ENCODE data around the gene MCC.
A peak's percentile ranks its signal among the peaks of the same experiment; 100 is the strongest.

MCC gene

DNA sequence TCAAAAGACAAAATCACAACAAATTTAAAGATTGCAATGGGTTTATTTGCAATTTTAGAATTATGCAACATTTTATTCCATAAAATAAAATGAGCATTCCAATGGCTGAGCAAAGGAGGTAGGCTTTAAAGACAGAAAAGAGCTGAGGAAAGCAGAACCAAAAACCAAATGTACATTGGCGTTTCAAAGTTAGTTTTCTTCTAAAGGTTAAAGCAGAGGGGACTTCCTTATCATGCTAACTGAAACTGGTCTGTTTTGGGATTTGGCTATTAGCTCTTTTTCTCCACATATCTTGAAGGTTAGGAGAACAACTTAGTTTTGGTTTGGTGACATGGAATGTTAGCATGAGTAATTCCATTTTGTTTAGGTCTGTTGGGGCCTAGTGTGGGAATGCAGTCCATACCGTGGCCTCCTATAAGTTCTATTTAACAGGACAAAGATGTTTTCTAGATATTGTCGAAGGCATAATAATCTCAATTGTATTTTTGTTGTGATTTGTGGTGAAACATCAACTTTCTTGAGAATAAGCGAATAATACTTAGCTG lies 491.4 kb downstream of the MCC start:
- no peak for DNase-seq (ENCODE audit: extremely low spot score)
- CTCF ChIA-PET, result interaction anchor here (0.6 to 2.8 kb wide), 16 partner anchors 11 to 611 kb away, joined by 3 to 33 read pairs (median 5); partner anchors contain the start of genes DCP2 and YTHDC2
- TF ChIP-seq TARDBP (IDR thresholded peaks at IDR 0.05) (no peak), LEF1 (IDR thresholded peaks at IDR 0.05; ENCODE audit: borderline replicate concordance) (no peak), SUZ12 (IDR thresholded peaks at IDR 0.05) (no peak), FOXA1 (IDR thresholded peaks at IDR 0.05) (no peak), SP1 (IDR thresholded peaks at IDR 0.05) (no peak), BHLHE40 (IDR thresholded peaks at IDR 0.05; ENCODE audit: borderline replicate concordance) (no peak), HDGF (IDR thresholded peaks at IDR 0.05; ENCODE audit: borderline replicate concordance) (no peak), FOXM1 (IDR thresholded peaks at IDR 0.05; ENCODE audit: borderline replicate concordance) (no peak), NFRKB (IDR thresholded peaks at IDR 0.05) (no peak), FOXK2 (IDR thresholded peaks at IDR 0.05) (no peak), ELF4 (IDR thresholded peaks at IDR 0.05) (no peak), ARNT (IDR thresholded peaks at IDR 0.05) (no peak)
- TF ChIP-seq, protein P1, sequence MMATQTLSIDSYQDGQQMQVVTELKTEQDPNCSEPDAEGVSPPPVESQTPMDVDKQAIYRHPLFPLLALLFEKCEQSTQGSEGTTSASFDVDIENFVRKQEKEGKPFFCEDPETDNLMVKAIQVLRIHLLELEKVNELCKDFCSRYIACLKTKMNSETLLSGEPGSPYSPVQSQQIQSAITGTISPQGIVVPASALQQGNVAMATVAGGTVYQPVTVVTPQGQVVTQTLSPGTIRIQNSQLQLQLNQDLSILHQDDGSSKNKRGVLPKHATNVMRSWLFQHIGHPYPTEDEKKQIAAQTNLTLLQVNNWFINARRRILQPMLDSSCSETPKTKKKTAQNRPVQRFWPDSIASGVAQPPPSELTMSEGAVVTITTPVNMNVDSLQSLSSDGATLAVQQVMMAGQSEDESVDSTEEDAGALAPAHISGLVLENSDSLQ (IDR thresholded peaks at IDR 0.05), result no peak
- POLR2A ChIA-PET, result no interaction called here

DNA sequence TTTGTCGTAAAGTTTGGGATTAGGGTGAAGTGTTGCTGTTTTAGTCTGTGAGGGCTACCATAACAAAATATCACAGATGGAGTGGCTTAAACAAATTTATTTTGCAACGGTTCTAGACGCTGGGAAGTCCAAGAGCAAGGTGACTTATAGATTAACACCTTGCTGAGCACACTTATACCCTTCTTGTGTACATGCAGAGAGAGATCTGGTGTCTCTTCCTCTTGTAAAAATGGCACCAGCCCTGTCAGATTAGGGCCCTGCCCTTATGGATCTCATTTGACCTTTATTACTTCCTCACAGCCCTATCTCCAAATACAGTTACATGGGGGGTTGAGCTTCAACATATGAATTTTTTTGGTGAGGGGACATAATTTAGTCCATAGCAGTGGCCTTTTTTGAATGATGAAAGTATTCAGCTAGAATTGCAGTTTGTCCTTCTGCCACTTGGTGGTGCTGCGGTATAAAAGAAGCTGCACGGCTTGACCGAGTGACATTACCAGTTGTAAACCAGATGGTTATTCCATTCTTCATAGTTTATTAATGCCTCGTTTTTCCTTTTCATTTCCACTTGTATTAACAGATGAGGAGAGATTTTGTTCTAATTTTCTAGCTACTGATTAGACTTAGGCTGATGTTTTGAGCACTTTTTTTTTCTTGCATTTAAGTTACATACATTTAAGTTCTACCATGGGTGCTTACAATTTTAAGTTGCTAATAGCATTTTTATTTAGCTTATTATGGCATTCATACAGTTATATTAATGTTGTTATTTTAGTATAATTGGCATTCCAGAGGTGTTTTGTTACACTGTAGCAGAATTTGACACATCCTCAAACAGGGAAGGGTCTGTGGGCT lies 492.3 kb downstream of the MCC start:
- ChIA-PET CTCF (interaction anchor here (0.6 to 2.8 kb wide), 24 partner anchors 10 to 615 kb away, joined by 3 to 33 read pairs (median 4); partner anchors contain the start of genes DCP2 and YTHDC2), POLR2A (interaction anchor here (1.5 kb wide), 1 partner anchor 20 kb away, joined by 9 read pairs; the partner anchor contains the start of gene DCP2)
- no peak for TF ChIP-seq ARNT (IDR thresholded peaks at IDR 0.05)
- peak; percentile 70 for DNase-seq (ENCODE audit: extremely low spot score)

- ChIA-PET POLR2A (interaction anchor here (2.2 kb wide), 1 partner anchor 10 kb away, joined by 20 read pairs; the partner anchor contains the start of gene DCP2), CTCF (interaction anchor here (0.6 to 4.2 kb wide), 2 partner anchors 9 to 393 kb away, joined by 3 to 33 read pairs; no protein-coding TSS in a partner anchor)
- DNase-seq (ENCODE audit: extremely low spot score), result no peak
- TF ChIP-seq BHLHE40 (IDR thresholded peaks at IDR 0.05; ENCODE audit: borderline replicate concordance), result no peak
- no peak for TF ChIP-seq ZNF384 (IDR thresholded peaks at IDR 0.05)
- no peak for TF ChIP-seq ARNT (IDR thresholded peaks at IDR 0.05)
- TF ChIP-seq ELF4 (IDR thresholded peaks at IDR 0.05), result no peak
- no peak for TF ChIP-seq NFRKB (IDR thresholded peaks at IDR 0.05)
- TF ChIP-seq L3MBTL2 (conservative IDR thresholded peaks at IDR 0.05), result no peak
- TF ChIP-seq LEF1 (IDR thresholded peaks at IDR 0.05; ENCODE audit: borderline replicate concordance), result no peak
- TF ChIP-seq, protein P1 (IDR thresholded peaks at IDR 0.05), result no peak
- no peak for TF ChIP-seq FOXK2 (IDR thresholded peaks at IDR 0.05)
- TF ChIP-seq SUZ12 (IDR thresholded peaks at IDR 0.05), result no peak
- no peak for TF ChIP-seq SP1 (IDR thresholded peaks at IDR 0.05)
- TF ChIP-seq TARDBP (IDR thresholded peaks at IDR 0.05), result no peak
- no peak for TF ChIP-seq CTBP1 (IDR thresholded peaks at IDR 0.05; ENCODE audit: borderline replicate concordance)
- TF ChIP-seq FOXA1 (IDR thresholded peaks at IDR 0.05), result no peak
- TF ChIP-seq FOXM1 (IDR thresholded peaks at IDR 0.05; ENCODE audit: borderline replicate concordance), result no peak
- no peak for TF ChIP-seq HDGF (IDR thresholded peaks at IDR 0.05; ENCODE audit: borderline replicate concordance)
Observed at GRCh38 chr5:112986224-112986623, 502.0 kb downstream of the MCC start.

DNA sequence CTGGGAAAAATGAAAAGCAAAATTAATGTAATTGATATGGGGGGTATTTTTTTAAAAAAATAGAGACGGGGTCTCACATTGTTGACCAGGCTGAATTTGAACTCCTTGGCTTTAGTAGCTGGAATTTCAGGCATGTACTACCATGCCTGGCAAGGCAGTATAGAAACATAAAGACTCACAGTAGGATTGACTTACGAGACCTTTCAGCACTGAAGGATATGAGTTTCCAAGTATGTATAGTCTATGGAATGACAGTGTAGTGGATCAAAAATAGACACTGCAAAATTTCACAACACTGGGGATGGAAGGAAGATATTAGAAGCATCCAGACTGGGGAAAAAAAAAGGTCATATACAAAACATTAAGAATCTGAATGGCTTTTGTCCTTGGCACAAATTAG lies 504.9 kb downstream of the MCC start:
- ChIA-PET CTCF (interaction anchor here (0.6 kb wide), 1 partner anchor 251 kb away, joined by 3 read pairs; no protein-coding TSS in a partner anchor), POLR2A (no interaction called here)
- DNase-seq (ENCODE audit: extremely low spot score), result no peak
- TF ChIP-seq TARDBP (IDR thresholded peaks at IDR 0.05), result no peak

- no peak for TF ChIP-seq NFRKB (IDR thresholded peaks at IDR 0.05)
- TF ChIP-seq LEF1 (IDR thresholded peaks at IDR 0.05; ENCODE audit: borderline replicate concordance), result no peak
- no peak for TF ChIP-seq HDGF (IDR thresholded peaks at IDR 0.05; ENCODE audit: borderline replicate concordance)
- no peak for TF ChIP-seq L3MBTL2 (conservative IDR thresholded peaks at IDR 0.05)
- TF ChIP-seq FOXM1 (IDR thresholded peaks at IDR 0.05; ENCODE audit: borderline replicate concordance), result no peak
- TF ChIP-seq, protein P1 (IDR thresholded peaks at IDR 0.05), result no peak
- no peak for TF ChIP-seq ZNF384 (IDR thresholded peaks at IDR 0.05)
- no peak for TF ChIP-seq SP1 (IDR thresholded peaks at IDR 0.05)
- TF ChIP-seq CTBP1 (IDR thresholded peaks at IDR 0.05; ENCODE audit: borderline replicate concordance), result no peak
- no peak for TF ChIP-seq FOXA1 (IDR thresholded peaks at IDR 0.05)
- no peak for TF ChIP-seq TARDBP (IDR thresholded peaks at IDR 0.05)
- ChIA-PET POLR2A (no interaction called here), CTCF (interaction anchor here (1.6 kb wide), 1 partner anchor 16 kb away, joined by 6 read pairs; no protein-coding TSS in a partner anchor)
- DNase-seq (ENCODE audit: extremely low spot score), result no peak
Observed at GRCh38 chr5:112979723-112980122, 508.5 kb downstream of the MCC start.

DNA sequence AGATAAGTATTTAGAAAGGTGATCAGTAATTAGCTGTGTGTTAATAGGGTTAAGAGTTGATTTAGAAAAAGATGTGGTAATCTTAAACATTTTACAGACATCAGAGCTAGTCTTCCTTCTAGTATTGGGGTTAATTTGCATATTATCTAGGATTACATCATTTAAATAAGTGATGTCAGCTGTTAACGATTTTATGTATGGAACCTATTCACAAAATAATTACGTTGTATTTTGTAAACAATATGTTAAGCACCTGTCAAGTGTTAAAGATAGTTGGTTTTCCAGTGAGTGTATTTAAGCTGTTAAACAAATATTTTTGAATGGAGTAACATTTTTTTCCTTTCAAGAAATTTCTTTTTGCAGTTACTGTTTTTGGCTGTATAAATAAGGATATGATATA lies 509.4 kb downstream of the MCC start:
- no peak for TF ChIP-seq ZNF384 (IDR thresholded peaks at IDR 0.05)
- TF ChIP-seq FOXM1 (IDR thresholded peaks at IDR 0.05; ENCODE audit: borderline replicate concordance), result no peak
- TF ChIP-seq FOXA1 (IDR thresholded peaks at IDR 0.05), result no peak
- TF ChIP-seq, protein P1 (IDR thresholded peaks at IDR 0.05), result no peak
- no peak for TF ChIP-seq HDGF (IDR thresholded peaks at IDR 0.05; ENCODE audit: borderline replicate concordance)
- no peak for TF ChIP-seq FOXK2 (IDR thresholded peaks at IDR 0.05)
- TF ChIP-seq BHLHE40 (IDR thresholded peaks at IDR 0.05; ENCODE audit: borderline replicate concordance), result no peak
- no peak for TF ChIP-seq LEF1 (IDR thresholded peaks at IDR 0.05; ENCODE audit: borderline replicate concordance)
- TF ChIP-seq TARDBP (IDR thresholded peaks at IDR 0.05), result no peak
- no peak for TF ChIP-seq SP1 (IDR thresholded peaks at IDR 0.05)
- TF ChIP-seq ARNT (IDR thresholded peaks at IDR 0.05), result no peak
- TF ChIP-seq ELF4 (IDR thresholded peaks at IDR 0.05), result no peak
- TF ChIP-seq CTBP1 (IDR thresholded peaks at IDR 0.05; ENCODE audit: borderline replicate concordance), result no peak
- no peak for DNase-seq (ENCODE audit: extremely low spot score)
- ChIA-PET CTCF (interaction anchor here (1.6 kb wide), 1 partner anchor 17 kb away, joined by 6 read pairs; no protein-coding TSS in a partner anchor), POLR2A (interaction anchor here (0.8 kb wide), 1 partner anchor 118 kb away, joined by 3 read pairs; the partner anchor contains the start of gene SRP19)
